PFSK-1 (cell line): ENCODE data around the gene RBBP6.

Experiments
- FOXP2 ChIP-seq: optimal IDR thresholded peaks from 2 replicates; pipeline ENCODE3; 2011; ENCODE audit warnings: borderline replicate concordance, control low read depth, inconsistent platforms; ENCODE audit not compliant: insufficient read depth; ENCODE audit errors: extremely low read length, extremely low read depth
- POLR2AphosphoS5 ChIP-seq: IDR thresholded peaks from 2 replicates; pipeline ENCODE4 v1.6.1; 2012; ENCODE audit warnings: low read depth, mild to moderate bottlenecking, control low read depth, low read length, moderate library complexity
- SIN3A ChIP-seq: IDR thresholded peaks from 2 replicates; pipeline ENCODE4 v1.6.1; 2012; ENCODE audit warnings: mild to moderate bottlenecking, low read length, moderate library complexity, borderline replicate concordance; ENCODE audit not compliant: insufficient read depth
- TAF1 ChIP-seq: IDR thresholded peaks from 2 replicates; pipeline ENCODE4 v1.6.1; 2012; ENCODE audit warnings: low read length, control low read depth, borderline replicate concordance; ENCODE audit not compliant: insufficient read depth
- TF ChIP-seq, protein P1 (sequence below), 2 experiments: IDR thresholded peaks; 2 replicates each; pipeline versions ENCODE4 v1.6.1 to v1.8.0; 2011 to 2012; ENCODE audit warnings: low read depth in 2 of 2, low read length in 2 of 2, control low read depth in 1 of 2, inconsistent platforms in 1 of 2, mild to moderate bottlenecking in 1 of 2, moderate library complexity in 1 of 2; ENCODE audit not compliant: insufficient read depth in 1 of 2

The RBBP6 gene

GRCh38 chr16:24598777-24599437 is 59.5 kb downstream of the RBBP6 start:
- TF ChIP-seq, protein P1, sequence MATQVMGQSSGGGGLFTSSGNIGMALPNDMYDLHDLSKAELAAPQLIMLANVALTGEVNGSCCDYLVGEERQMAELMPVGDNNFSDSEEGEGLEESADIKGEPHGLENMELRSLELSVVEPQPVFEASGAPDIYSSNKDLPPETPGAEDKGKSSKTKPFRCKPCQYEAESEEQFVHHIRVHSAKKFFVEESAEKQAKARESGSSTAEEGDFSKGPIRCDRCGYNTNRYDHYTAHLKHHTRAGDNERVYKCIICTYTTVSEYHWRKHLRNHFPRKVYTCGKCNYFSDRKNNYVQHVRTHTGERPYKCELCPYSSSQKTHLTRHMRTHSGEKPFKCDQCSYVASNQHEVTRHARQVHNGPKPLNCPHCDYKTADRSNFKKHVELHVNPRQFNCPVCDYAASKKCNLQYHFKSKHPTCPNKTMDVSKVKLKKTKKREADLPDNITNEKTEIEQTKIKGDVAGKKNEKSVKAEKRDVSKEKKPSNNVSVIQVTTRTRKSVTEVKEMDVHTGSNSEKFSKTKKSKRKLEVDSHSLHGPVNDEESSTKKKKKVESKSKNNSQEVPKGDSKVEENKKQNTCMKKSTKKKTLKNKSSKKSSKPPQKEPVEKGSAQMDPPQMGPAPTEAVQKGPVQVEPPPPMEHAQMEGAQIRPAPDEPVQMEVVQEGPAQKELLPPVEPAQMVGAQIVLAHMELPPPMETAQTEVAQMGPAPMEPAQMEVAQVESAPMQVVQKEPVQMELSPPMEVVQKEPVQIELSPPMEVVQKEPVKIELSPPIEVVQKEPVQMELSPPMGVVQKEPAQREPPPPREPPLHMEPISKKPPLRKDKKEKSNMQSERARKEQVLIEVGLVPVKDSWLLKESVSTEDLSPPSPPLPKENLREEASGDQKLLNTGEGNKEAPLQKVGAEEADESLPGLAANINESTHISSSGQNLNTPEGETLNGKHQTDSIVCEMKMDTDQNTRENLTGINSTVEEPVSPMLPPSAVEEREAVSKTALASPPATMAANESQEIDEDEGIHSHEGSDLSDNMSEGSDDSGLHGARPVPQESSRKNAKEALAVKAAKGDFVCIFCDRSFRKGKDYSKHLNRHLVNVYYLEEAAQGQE (IDR thresholded peaks at IDR 0.05; ENCODE audit: insufficient read depth in 1 of 2, low read depth in 2 of 2, low read length in 2 of 2) = no peak
- TF ChIP-seq SIN3A (no peak), POLR2AphosphoS5 (no peak), FOXP2 (no peak), TAF1 (no peak)

GRCh38 chr16:24609417-24609739 is 70.0 kb downstream of the RBBP6 start:
- TF ChIP-seq, protein P1 (IDR thresholded peaks at IDR 0.05; ENCODE audit: insufficient read depth in 1 of 2, low read depth in 2 of 2, low read length in 2 of 2) = no peak
- TF ChIP-seq TAF1 (no peak), FOXP2 (no peak), SIN3A (no peak), POLR2AphosphoS5 (no peak)

- TF ChIP-seq, protein P1 (IDR thresholded peaks at IDR 0.05; ENCODE audit: insufficient read depth in 1 of 2, low read depth in 2 of 2, low read length in 2 of 2) = no peak
- TF ChIP-seq POLR2AphosphoS5 = no peak
- no peak for TF ChIP-seq TAF1
- TF ChIP-seq FOXP2 = no peak
- no peak for TF ChIP-seq SIN3A
Observed at GRCh38 chr16:24609740-24610415, 70.5 kb downstream of the RBBP6 start.

DNA sequence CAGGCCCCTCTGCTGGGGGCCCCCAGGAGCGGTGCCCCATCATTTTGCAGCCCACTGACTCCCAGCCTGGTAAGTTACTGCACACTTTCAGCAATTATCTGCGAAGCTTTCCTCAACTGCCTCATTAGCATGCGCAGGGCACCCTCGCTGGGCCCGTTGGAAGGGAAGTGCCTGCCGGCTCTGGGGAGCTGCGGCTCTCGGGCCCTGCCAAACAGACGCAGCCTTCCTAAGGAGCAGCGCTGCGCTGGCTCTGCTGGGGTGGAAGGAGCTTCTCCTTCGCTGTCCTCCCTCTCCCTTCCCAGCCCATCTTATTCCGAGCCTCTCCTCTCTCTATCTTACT is 71.0 kb downstream of the RBBP6 start:
- no peak for TF ChIP-seq POLR2AphosphoS5
- no peak for TF ChIP-seq TAF1
- TF ChIP-seq SIN3A = no peak
- TF ChIP-seq FOXP2 = no peak
- TF ChIP-seq, protein P1 (IDR thresholded peaks at IDR 0.05; ENCODE audit: insufficient read depth in 1 of 2, low read depth in 2 of 2, low read length in 2 of 2) = no peak

- TF ChIP-seq TAF1 (no peak), FOXP2 (no peak), SIN3A (no peak), POLR2AphosphoS5 (no peak)
- TF ChIP-seq, protein P1 (IDR thresholded peaks at IDR 0.05; ENCODE audit: insufficient read depth in 1 of 2, low read depth in 2 of 2, low read length in 2 of 2) = no peak
Observed at GRCh38 chr16:24611310-24611709, 71.9 kb downstream of the RBBP6 start.
